GM18873 (cell line): ENCODE data around the gene WIPF3.
"Not testable (repeated sequence)": the region's sequence is repeated elsewhere in the genome, so short reads cannot be mapped to it uniquely, and the experiment has no call there.

Source experiments
- ATAC-seq: cut with Tn5 transposase; IDR thresholded peaks from one replicate; pipeline ENCODE4 v1.9.1; 2021; ENCODE audit warnings: mild to moderate bottlenecking, moderate library complexity, moderate number of reproducible peaks; ENCODE audit not compliant: unreplicated experiment, low FRiP score

The WIPF3 gene

GRCh38 chr7:29940199-29940598 is 133.9 kb downstream of the WIPF3 start:
- ATAC-seq = no peak

GRCh38 chr7:29945259-29945809 is 139.0 kb downstream of the WIPF3 start:
- no peak for ATAC-seq

- ATAC-seq = no peak
These were observed 140.3 kb downstream of the WIPF3 start for GRCh38 chr7:29946428-29947186.

DNA sequence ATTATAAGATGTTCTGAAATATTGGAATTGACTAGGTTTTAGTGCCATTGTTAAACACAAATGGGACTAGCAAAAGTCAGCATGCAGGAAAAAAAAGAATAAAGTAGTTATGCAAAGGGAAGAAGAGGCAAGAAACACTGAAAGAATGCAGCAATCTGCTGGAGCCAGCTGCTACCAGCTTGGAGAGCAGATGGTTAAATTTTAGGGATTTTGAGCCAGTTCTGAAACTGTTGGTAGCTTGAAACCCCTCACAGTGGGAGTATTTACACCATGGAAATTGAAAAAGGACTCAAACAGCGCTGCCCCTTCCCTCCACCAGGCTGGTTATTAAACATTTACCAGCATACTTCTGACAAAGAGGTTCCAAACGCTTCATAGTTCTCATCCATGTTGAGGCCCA is 142.3 kb downstream of the WIPF3 start:
- ATAC-seq = no peak

DNA sequence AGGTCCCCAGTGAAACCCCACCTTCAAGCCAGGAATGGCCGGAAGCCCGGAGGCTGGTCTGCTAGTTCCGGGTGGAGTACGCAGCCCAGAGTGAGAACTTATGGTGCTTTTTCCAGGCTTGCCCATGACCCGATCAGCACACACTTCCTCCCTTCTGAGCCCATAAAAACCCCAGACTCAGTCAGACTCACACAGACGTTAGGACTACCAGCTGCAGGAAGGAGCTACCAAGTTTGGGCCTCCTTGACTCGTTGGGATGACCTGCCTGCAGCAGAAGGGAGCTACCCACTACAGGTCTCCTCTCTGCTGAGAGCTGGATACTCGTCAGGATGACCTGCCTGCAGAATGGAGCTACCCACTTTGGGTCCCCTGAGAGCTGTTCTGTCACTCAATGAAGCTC is 144.2 kb downstream of the WIPF3 start:
- no peak for ATAC-seq

DNA sequence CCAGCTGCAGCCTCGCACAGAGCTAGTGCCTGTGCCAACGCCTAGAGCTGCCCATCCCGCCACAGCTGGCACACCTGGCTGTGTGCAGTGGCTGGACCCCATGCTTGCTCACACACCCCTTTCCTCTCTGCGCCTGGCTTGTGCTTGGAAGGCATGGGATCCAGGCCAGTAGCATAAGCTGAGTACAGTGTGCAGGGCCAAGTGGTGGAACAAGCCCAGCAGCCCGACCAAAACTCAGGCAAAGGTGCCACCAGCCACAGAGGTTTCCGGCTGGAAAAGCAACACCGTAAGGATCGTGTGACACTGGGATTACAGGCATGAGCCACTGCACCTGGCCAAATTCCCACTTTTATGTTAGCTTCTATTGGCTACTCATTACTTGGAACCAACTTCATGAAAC is 144.9 kb downstream of the WIPF3 start:
- no peak for ATAC-seq

GRCh38 chr7:29953726-29954347 is 147.5 kb downstream of the WIPF3 start:
- no peak for ATAC-seq

GRCh38 chr7:29955075-29955792 is 148.9 kb downstream of the WIPF3 start:
- no peak for ATAC-seq

DNA sequence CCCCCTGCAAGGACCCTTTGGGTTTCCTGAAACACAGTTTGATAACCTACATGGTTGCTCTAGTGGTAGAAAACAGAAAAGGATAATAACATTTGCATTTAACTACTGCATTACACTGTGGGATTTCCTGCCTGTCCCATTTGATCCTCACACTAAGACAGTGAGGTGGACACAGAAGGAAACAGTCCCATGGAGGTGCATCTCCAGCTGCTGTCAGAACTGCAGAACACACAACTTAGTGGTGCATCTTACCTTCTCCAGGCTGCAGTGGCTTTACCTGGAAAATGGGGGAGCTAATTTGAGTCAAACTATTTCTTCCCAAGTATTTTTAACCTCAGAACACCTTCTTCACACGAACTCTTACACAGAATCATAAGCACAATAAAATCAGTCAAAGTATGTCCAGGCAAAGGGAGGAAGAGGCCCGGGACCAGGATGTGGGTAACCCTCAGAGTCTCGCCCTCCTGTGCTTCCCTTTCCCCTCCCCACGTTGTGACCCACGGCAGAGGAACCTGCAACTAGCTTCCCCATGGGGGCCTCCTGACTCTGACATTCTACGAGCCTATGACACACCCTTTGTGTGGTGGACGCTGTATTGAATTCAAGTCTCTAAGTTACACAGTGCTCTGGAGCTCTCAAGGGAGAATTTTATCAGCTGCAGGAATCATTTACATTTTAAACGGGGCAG is 149.6 kb downstream of the WIPF3 start:
- ATAC-seq = peak; percentile 64

- ATAC-seq = peak; percentile 14
These were observed 150.2 kb downstream of the WIPF3 start for GRCh38 chr7:29956487-29956836.

DNA sequence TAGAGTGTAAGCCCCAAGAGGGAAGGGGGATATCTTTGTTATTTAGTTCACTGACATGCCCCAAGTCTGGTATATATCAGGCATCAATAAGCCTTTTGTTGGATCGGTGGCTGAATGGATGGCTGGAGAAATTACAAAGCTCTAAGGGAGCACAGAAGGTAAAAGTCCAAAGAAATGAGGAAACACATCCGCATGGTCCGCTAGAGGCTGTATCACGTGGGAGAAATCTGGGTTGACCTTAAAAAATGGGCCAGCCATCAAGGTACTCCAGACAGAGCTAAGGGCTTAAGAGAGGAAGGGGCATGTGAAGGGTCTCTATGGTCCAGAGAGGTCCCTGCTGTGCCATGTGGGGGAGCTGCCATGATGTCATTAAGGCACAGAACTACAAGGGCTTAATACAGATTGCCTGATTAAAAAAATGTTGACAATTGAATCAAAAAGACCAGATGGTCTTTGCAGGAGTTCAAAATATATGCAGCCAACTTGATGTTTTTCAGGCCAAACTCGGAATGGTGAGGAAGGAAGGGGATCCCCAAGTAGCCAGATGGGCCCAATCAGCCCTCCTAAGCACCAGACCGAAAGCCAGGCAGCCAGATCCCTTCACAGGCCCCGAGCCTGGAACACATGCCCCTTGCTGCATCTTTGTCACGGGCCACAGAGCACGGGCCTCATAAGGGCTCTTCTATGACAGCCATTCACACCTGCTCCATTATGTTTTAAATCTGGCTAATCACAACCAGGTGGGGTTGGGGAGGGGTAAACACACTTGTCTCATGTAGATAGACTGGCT is 151.4 kb downstream of the WIPF3 start:
- no peak for ATAC-seq

- no peak for ATAC-seq
These were observed 152.5 kb downstream of the WIPF3 start for GRCh38 chr7:29958667-29959358.

GRCh38 chr7:29961611-29962010 is 155.3 kb downstream of the WIPF3 start:
- ATAC-seq = not testable (repeated sequence)

- ATAC-seq = no peak
These were observed 155.7 kb downstream of the WIPF3 start for GRCh38 chr7:29962035-29962434.

- ATAC-seq = no peak
These were observed 158.7 kb downstream of the WIPF3 start for GRCh38 chr7:29965030-29965429.
